GM12891 (cell line): ENCODE data around the gene ITGA8.

ENCODE experiments used
- POLR2A ChIP-seq: IDR thresholded peaks from 2 replicates; pipeline ENCODE4 v1.6.1; 2011; ENCODE audit warnings: low read depth, low read length, control low read depth
- POLR2AphosphoS5 ChIP-seq: IDR thresholded peaks from 2 replicates; pipeline ENCODE4 v1.6.1; 2011; ENCODE audit warnings: low read depth, low read length, control low read depth
- POU2F2 ChIP-seq: IDR thresholded peaks from 2 replicates; pipeline ENCODE4 v1.6.1; 2011; ENCODE audit warnings: low read depth, mild to moderate bottlenecking, control low read depth, low read length, moderate library complexity
- SPI1 ChIP-seq: IDR thresholded peaks from 2 replicates; pipeline ENCODE4 v1.6.1; 2011; ENCODE audit warnings: low read depth, low read length, control low read depth
- TAF1 ChIP-seq: IDR thresholded peaks from 2 replicates; pipeline ENCODE4 v1.6.1; 2011; ENCODE audit warnings: low read depth, low read length, control low read depth

DNA sequence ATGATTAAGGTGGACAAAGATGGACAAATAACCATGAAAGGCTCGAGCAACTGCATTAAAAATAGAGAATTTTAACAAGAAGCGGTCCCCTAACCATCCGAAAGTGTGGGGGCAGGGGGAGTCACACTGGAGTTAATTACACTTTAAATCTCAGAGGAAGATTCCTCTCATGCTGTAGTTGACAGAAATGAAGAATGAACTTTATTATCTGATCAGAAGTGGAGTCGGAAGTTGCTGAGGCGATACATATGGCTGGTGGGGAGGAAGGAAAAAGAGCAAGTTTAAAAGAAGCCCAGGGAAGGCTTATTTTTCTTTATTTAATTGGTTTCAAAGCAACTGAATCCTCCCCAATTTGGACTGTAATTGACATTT, 246.3 kb downstream of the ITGA8 start:
- TF ChIP-seq POLR2AphosphoS5 (no peak), POLR2A (no peak), TAF1 (no peak), SPI1 (no peak), POU2F2 (no peak)
